GM21717 (cell line): ENCODE data around the gene CPED1.

Source experiments
- ATAC-seq: cut with Tn5 transposase; IDR thresholded peaks from one replicate; pipeline ENCODE4 v1.9.1; 2021; ENCODE audit warnings: mild to moderate bottlenecking, moderate library complexity; ENCODE audit not compliant: unreplicated experiment

The CPED1 gene

GRCh38 chr7:121331574-121331973, 343.1 kb downstream of the CPED1 start:
- no peak for ATAC-seq

- no peak for ATAC-seq
Observed at GRCh38 chr7:121334376-121334775, 345.9 kb downstream of the CPED1 start.

DNA sequence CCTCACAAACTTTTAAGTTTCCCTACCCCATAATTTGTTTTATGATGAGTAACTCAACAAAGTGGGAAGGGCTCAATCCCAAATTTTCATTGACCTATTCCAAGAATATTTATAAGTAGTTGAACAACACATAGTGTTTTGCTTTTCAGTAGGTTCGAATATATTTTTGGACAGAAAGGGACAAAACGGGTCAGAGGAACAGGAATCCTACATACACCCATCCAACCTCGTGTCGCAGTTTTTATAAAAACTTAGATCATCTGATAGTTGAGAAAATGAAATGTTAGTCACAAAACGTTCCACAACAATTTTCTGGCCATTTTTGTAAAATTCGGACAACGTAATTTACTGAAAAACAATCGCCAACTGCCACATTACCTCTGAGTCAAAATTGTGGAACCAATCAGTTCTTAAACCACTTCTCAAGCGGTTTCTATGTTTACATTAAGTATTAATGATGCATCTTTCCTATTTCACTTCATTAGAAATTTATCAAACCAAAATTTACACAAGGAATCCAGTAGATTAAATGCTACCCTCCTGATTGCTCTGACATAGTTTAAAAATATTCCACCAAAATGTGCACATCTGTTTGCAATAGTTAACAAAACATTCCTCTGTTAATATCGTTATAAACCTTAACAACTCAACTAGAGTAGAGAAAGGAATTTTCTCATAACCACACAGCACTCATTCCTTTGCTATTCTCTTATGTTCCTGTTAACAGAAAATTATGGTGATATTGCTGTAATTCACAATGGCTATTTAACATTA, 346.6 kb downstream of the CPED1 start:
- no peak for ATAC-seq

DNA sequence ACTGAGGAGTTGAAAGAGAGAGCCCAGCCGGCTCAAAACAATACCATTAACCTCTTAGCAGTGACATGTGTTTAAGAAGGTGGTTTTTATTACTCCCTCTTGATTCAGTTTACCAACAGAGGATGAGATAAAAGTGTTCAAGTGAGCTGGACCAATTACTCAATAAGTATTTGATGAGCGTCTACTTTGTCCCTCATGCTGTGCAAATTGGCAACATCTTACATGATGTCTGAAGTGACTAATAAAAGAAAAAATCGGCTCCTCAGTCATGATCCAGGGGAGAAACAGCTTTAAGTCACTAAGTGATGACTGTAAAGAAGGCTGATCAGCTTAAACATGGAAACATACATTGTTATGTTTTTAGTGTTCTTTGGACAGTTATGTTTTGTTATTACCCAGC, 348.1 kb downstream of the CPED1 start:
- no peak for ATAC-seq

GRCh38 chr7:121337398-121337797, 348.9 kb downstream of the CPED1 start:
- ATAC-seq, result no peak

- no peak for ATAC-seq
Observed at GRCh38 chr7:121339082-121339481, 350.6 kb downstream of the CPED1 start.

DNA sequence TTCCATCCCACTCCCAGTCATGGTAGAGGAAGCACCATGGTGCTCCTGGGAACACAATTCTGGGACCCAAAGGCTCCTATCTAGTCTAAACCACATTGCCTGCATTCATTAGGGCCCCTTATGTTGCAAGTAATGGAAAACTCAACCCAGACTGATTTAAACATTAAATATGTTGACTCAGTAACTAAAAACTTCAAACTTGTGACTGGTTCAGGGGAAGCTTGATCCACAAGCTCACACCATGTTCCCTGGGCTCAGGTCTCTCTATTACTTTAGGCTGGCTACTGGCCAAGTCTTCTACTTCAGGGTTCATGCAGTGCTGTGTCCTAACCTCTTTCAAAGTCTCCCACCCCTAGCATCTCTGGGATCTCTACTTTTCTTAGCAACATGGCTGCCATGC, 353.4 kb downstream of the CPED1 start:
- no peak for ATAC-seq

GRCh38 chr7:121342631-121343030, 354.1 kb downstream of the CPED1 start:
- no peak for ATAC-seq

DNA sequence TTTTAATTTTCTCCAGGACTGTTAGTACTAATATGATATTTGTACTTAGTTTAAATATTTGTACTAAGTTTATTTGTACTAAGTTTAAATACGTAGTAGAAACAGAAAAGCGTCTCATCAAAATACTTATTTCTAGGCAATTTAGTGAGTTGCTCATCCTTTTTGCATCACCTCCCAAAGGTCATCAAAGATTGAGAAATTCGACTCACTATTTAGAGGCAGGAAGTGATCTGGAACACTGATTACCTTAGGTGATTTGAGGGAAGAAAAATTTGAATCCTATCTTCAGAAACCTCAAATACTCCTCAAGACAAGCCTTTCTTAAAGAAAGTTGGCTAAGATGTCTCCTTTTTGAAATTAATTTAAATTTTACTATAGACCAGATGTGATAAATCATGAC, 354.8 kb downstream of the CPED1 start:
- no peak for ATAC-seq

GRCh38 chr7:121344093-121344492, 355.6 kb downstream of the CPED1 start:
- no peak for ATAC-seq

- no peak for ATAC-seq
Observed at GRCh38 chr7:121344497-121344896, 356.0 kb downstream of the CPED1 start.
